Neural cell (in vitro differentiated cells): ENCODE measurements around the gene VMAC. TPM values are rescaled to one million over a fixed set of nuclear protein-coding genes. Genes with fewer than 3 reads are reported as not detected.

Source experiments
- H2AFZ ChIP-seq: fragments of 200-600, 300-800 bp; sonication (generic), shearing (Covaris generic); 2 replicates; pipeline ENCODE4 v1.6.0; 2014; ENCODE audit warnings: low read depth, mild to moderate bottlenecking, antibody characterized with exemption, low read length, moderate library complexity
- H3F3A ChIP-seq: fragments of 200-600 bp; shearing (Covaris generic); 2 replicates; pipeline ENCODE4 v1.6.1; 2016; ENCODE audit warnings: mild to moderate bottlenecking, moderate library complexity, mixed read lengths, antibody characterized with exemption, low read length; ENCODE audit not compliant: insufficient read depth, poor library complexity, severe bottlenecking
- H3K27ac ChIP-seq: fragments of 200-600, 300-800 bp; sonication (generic), shearing (Covaris generic); 2 replicates; pipeline ENCODE4 v1.5.1; 2014; ENCODE audit warnings: mild to moderate bottlenecking, low read length, moderate library complexity
- H3K27me3 ChIP-seq: fragments of 300-800, 200-600 bp; sonication (generic), shearing (Covaris generic); 2 replicates; pipeline ENCODE4 v1.6.0; 2014; ENCODE audit warnings: mild to moderate bottlenecking, low read depth, low read length, moderate library complexity; ENCODE audit not compliant: insufficient read depth
- H3K36me3 ChIP-seq: fragments of 300-800, 200-600 bp; sonication (generic), shearing (Covaris generic); 2 replicates; pipeline ENCODE4 v1.5.1; 2014; ENCODE audit warnings: mild to moderate bottlenecking, antibody characterized with exemption, low read length, moderate library complexity; ENCODE audit not compliant: insufficient read depth
- H3K4me2 ChIP-seq: fragments of 300-800, 200-600 bp; sonication (generic), shearing (Covaris generic); 2 replicates; pipeline ENCODE4 v1.6.0; 2014; ENCODE audit warnings: mild to moderate bottlenecking, low read length
- H3K4me3 ChIP-seq: fragments of 300-800, 200-600 bp; sonication (generic), shearing (Covaris generic); 2 replicates; pipeline ENCODE4 v1.5.1; 2014; ENCODE audit warnings: mild to moderate bottlenecking, low read length, moderate library complexity
- H3K79me2 ChIP-seq: fragments of 200-600 bp; shearing (Covaris generic); replicated peaks from 2 replicates; pipeline ENCODE4 v1.6.0; 2014; ENCODE audit warnings: mild to moderate bottlenecking, low read length, moderate library complexity; ENCODE audit not compliant: insufficient read depth
- H3K9ac ChIP-seq: fragments of 300-800, 200-600 bp; sonication (generic), shearing (Covaris generic); 2 replicates; pipeline ENCODE4 v1.6.1; 2016; ENCODE audit warnings: mild to moderate bottlenecking, low read length, mixed read lengths
- H3K9me2 ChIP-seq: fragments of 200-600 bp; shearing (Covaris generic); 2 replicates; pipeline ENCODE4 v1.6.1; 2016; ENCODE audit warnings: mild to moderate bottlenecking, low read length, mixed read lengths; ENCODE audit not compliant: insufficient read depth
- H3K9me3 ChIP-seq: fragments of 200-600, 300-800 bp; sonication (generic), shearing (Covaris generic); 2 replicates; pipeline ENCODE4 v1.6.1; 2016; ENCODE audit warnings: mild to moderate bottlenecking, mixed run types, low read length, moderate library complexity, mixed read lengths
- H4K20me1 ChIP-seq: fragments of 200-600 bp; shearing (Covaris generic); 2 replicates; pipeline ENCODE4 v1.6.1; 2016; ENCODE audit warnings: mild to moderate bottlenecking, mixed run types; ENCODE audit not compliant: insufficient read depth
- EP300 ChIP-seq: fragments of 450-650 bp; conservative IDR thresholded peaks from 2 replicates; pipeline ENCODE4 v1.6.1; 2014; ENCODE audit warnings: antibody characterized with exemption, mild to moderate bottlenecking, moderate library complexity; ENCODE audit not compliant: poor library complexity, severe bottlenecking
- EZH2 ChIP-seq: fragments of 200-600, 300-800 bp; shearing (Covaris generic), sonication (generic); IDR thresholded peaks from 2 replicates; pipeline ENCODE4 v1.6.1; 2014; ENCODE audit warnings: antibody characterized with exemption, low read length, borderline replicate concordance, mild to moderate bottlenecking; ENCODE audit not compliant: insufficient read depth, poor library complexity, severe bottlenecking
- MXI1 ChIP-seq: fragments of 450-650 bp; conservative IDR thresholded peaks from 2 replicates; pipeline ENCODE4 v1.6.1; 2014; ENCODE audit warnings: antibody characterized with exemption, mild to moderate bottlenecking; ENCODE audit not compliant: poor library complexity, severe bottlenecking
- POLR2AphosphoS5 ChIP-seq: IDR thresholded peaks from 2 replicates; pipeline ENCODE4 v1.6.1; 2012
- RAD21 ChIP-seq: fragments of 450-650 bp; conservative IDR thresholded peaks from 2 replicates; pipeline ENCODE4 v1.6.1; 2014; ENCODE audit warnings: antibody characterized with exemption, mild to moderate bottlenecking, moderate library complexity
- SMC3 ChIP-seq: fragments of 450-650 bp; conservative IDR thresholded peaks from 2 replicates; pipeline ENCODE4 v1.6.1; 2014; ENCODE audit warnings: antibody characterized with exemption, mild to moderate bottlenecking, moderate library complexity; ENCODE audit not compliant: poor library complexity
- TAF1 ChIP-seq: IDR thresholded peaks from 2 replicates; pipeline ENCODE4 v1.6.1; 2012; ENCODE audit warnings: low read depth
- polyA plus RNA-seq: library from polyadenylated mRNA; depleted of rRNA; stranded (reverse); fragments of >200 nt; gene quantifications from 2 replicates; pipeline ENCODE4 v1.2.3, GENCODE V29; 2014
- TF ChIP-seq, protein P1 (sequence below): IDR thresholded peaks from 2 replicates; pipeline ENCODE4 v1.6.1; 2012; ENCODE audit warnings: borderline replicate concordance
- TF ChIP-seq, protein P2 (sequence below): fragments of 450-650 bp; IDR thresholded peaks from 2 replicates; pipeline ENCODE4 v1.5.1; 2014; ENCODE audit warnings: antibody characterized with exemption, mild to moderate bottlenecking, moderate library complexity; ENCODE audit not compliant: poor library complexity, severe bottlenecking

VMAC gene
- polyA plus RNA-seq, 1 donor from 2014 or later, result 6.0 TPM

DNA sequence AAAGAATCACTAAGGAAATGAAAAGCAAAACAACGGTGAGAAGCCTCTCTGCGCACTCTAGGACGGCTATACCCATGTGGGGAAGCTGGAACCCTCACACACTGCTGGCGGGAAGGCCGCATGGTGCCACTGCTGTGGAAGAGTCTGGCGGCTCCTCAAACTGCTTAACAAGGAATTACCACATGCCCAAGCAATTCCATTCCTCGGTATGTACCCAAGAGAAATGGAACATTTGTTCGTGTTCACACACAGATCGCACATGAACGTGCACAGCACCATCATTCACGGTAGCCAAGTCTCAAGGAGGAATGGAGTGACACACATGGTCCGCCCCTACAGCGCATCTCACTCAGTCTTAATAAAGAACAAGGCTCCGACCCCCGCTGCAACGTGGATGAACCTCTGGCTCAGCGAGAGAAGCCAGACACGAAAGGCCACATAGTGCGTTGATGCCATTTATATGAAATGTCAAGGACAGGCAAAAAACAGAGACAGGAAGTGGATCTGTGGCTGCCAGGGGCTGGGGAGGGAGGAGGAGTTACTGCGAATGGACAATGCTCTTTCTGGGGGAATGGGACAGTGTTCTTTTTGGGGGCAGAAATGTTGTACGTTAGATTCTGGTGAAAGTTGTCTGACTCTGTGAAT is 17.0 kb downstream of the VMAC start:
- Histone ChIP-seq H3K27ac (no peak overlapping the region), H3K36me3 (no peaks in the 10 kb centered on the region), H3K27me3 (no peaks in the 10 kb centered on the region), H3K9me3 (no peaks in the 10 kb centered on the region), H2AFZ (no peak overlapping the region), H4K20me1 (no peaks in the 10 kb centered on the region), H3K4me2 (no peak overlapping the region), H3F3A (no peaks in the 10 kb centered on the region), H3K9ac (no peak overlapping the region), H3K4me3 (no peak overlapping the region), H3K9me2 (no peaks in the 10 kb centered on the region), H3K79me2 (no peaks in the 10 kb centered on the region)
- TF ChIP-seq SMC3 (no peak), MXI1 (no peak), EP300 (no peak), POLR2AphosphoS5 (no peak), RAD21 (no peak)
- TF ChIP-seq, protein P1, sequence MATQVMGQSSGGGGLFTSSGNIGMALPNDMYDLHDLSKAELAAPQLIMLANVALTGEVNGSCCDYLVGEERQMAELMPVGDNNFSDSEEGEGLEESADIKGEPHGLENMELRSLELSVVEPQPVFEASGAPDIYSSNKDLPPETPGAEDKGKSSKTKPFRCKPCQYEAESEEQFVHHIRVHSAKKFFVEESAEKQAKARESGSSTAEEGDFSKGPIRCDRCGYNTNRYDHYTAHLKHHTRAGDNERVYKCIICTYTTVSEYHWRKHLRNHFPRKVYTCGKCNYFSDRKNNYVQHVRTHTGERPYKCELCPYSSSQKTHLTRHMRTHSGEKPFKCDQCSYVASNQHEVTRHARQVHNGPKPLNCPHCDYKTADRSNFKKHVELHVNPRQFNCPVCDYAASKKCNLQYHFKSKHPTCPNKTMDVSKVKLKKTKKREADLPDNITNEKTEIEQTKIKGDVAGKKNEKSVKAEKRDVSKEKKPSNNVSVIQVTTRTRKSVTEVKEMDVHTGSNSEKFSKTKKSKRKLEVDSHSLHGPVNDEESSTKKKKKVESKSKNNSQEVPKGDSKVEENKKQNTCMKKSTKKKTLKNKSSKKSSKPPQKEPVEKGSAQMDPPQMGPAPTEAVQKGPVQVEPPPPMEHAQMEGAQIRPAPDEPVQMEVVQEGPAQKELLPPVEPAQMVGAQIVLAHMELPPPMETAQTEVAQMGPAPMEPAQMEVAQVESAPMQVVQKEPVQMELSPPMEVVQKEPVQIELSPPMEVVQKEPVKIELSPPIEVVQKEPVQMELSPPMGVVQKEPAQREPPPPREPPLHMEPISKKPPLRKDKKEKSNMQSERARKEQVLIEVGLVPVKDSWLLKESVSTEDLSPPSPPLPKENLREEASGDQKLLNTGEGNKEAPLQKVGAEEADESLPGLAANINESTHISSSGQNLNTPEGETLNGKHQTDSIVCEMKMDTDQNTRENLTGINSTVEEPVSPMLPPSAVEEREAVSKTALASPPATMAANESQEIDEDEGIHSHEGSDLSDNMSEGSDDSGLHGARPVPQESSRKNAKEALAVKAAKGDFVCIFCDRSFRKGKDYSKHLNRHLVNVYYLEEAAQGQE, result no peak
- TF ChIP-seq, protein P2, sequence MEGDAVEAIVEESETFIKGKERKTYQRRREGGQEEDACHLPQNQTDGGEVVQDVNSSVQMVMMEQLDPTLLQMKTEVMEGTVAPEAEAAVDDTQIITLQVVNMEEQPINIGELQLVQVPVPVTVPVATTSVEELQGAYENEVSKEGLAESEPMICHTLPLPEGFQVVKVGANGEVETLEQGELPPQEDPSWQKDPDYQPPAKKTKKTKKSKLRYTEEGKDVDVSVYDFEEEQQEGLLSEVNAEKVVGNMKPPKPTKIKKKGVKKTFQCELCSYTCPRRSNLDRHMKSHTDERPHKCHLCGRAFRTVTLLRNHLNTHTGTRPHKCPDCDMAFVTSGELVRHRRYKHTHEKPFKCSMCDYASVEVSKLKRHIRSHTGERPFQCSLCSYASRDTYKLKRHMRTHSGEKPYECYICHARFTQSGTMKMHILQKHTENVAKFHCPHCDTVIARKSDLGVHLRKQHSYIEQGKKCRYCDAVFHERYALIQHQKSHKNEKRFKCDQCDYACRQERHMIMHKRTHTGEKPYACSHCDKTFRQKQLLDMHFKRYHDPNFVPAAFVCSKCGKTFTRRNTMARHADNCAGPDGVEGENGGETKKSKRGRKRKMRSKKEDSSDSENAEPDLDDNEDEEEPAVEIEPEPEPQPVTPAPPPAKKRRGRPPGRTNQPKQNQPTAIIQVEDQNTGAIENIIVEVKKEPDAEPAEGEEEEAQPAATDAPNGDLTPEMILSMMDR, result no peak

DNA sequence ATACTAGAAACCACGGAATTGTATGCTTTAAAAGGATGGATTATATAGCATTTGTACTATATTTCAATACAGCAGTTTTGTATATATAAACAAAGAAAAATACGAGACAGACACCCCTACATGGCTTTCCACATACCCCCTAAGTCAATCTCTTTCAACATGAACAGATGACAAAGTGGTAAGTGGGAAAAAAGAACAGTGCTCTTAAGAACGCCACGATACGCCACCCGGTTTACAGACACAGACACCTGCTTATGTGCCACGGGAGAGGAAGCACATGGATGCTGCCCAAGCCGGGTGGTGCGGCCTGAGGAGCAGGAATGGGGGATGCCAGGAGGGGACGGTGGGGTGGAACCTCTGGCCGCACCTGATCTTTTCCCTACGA is 17.5 kb downstream of the VMAC start:
- Histone ChIP-seq H3K9me2 (no peaks in the 10 kb centered on the region), H2AFZ (no peak overlapping the region), H3K36me3 (no peaks in the 10 kb centered on the region), H3K9ac (no peak overlapping the region), H3K4me3 (no peak overlapping the region), H3K4me2 (no peak overlapping the region), H3K9me3 (no peaks in the 10 kb centered on the region), H3K27me3 (no peaks in the 10 kb centered on the region), H3F3A (no peaks in the 10 kb centered on the region), H4K20me1 (no peaks in the 10 kb centered on the region), H3K27ac (no peak overlapping the region), H3K79me2 (no peaks in the 10 kb centered on the region)
- TF ChIP-seq POLR2AphosphoS5 (no peak), EP300 (no peak), MXI1 (no peak), RAD21 (no peak), EZH2 (no peak), TAF1 (no peak)
- TF ChIP-seq, protein P1, result no peak
